Measurements from ENCODE around the gene FAM47E. TPM values are rescaled to one million over a fixed set of nuclear protein-coding genes. Genes with fewer than 3 reads are reported as not detected.

FAM47E gene
- polyA plus RNA-seq: under 1 TPM; 0.47 to 0.71 TPM

- Histone ChIP-seq H3K4me1 (ENCODE audit: control insufficient read depth in 2 of 2, insufficient read depth in 2 of 2, low read length in 1 of 2) (peaks cover 0 to 2% of the 10 kb centered on the region in 2 donors), H3K36me3 (ENCODE audit: control insufficient read depth in 2 of 2, insufficient read depth in 2 of 2, low read length in 1 of 2) (no peaks in the 10 kb centered on the region), H3K27ac (ENCODE audit: low read depth in 2 of 2, low read length in 1 of 2) (no peak within 1 kb of the TSS), H3K9me3 (ENCODE audit: control insufficient read depth in 2 of 2, insufficient read depth in 1 of 2, low read depth in 1 of 2, low read length in 1 of 2) (no peaks in the 10 kb centered on the region), H3K4me3 (ENCODE audit: low read depth in 1 of 2, low read length in 2 of 2) (peak within 1 kb of the TSS; percentile 42 to 60), H3K27me3 (ENCODE audit: control insufficient read depth in 1 of 2, insufficient read depth in 2 of 2, low read length in 2 of 2) (no peaks in the 10 kb centered on the region)
- 6 to 8% methylated on average over 62 to 68 of the region's 68 CpGs for WGBS, 2 donors
Measured at GRCh38 chr4:76251441-76252270, at the start of gene FAM47E. TSS of gene FAM47E (plus strand) at chr4:76251721. CDS start at chr4:76251747, 26 bp downstream.

- peaks cover 2 to 6% of the 10 kb centered on the region in 2 donors for H3K4me1 ChIP-seq (ENCODE audit: control insufficient read depth in 2 of 2, insufficient read depth in 2 of 2, low read length in 1 of 2)
- no peaks in the 10 kb centered on the region for H3K27me3 ChIP-seq (ENCODE audit: control insufficient read depth in 1 of 2, insufficient read depth in 2 of 2, low read length in 2 of 2)
- H3K27ac ChIP-seq (ENCODE audit: low read depth in 2 of 2, low read length in 1 of 2): peak overlapping the region in 1 of 2 donors; percentile 41
- H3K9me3 ChIP-seq (ENCODE audit: control insufficient read depth in 2 of 2, insufficient read depth in 1 of 2, low read depth in 1 of 2, low read length in 1 of 2): no peaks in the 10 kb centered on the region
- H3K4me3 ChIP-seq (ENCODE audit: low read depth in 1 of 2, low read length in 2 of 2): no peak overlapping the region
- H3K36me3 ChIP-seq (ENCODE audit: control insufficient read depth in 2 of 2, insufficient read depth in 2 of 2, low read length in 1 of 2): no peaks in the 10 kb centered on the region
- WGBS, 2 donors: 78 to 82% methylated on average over 4 of the region's 4 CpGs
Measured at GRCh38 chr4:76203541-76203940, 48.0 kb upstream of the FAM47E start.

- Histone ChIP-seq H3K27ac (ENCODE audit: low read depth in 2 of 2, low read length in 1 of 2) (no peak overlapping the region), H3K36me3 (ENCODE audit: control insufficient read depth in 2 of 2, insufficient read depth in 2 of 2, low read length in 1 of 2) (peaks cover 0 to 3% of the 10 kb centered on the region in 2 donors), H3K4me3 (ENCODE audit: low read depth in 1 of 2, low read length in 2 of 2) (no peak overlapping the region), H3K27me3 (ENCODE audit: control insufficient read depth in 1 of 2, insufficient read depth in 2 of 2, low read length in 2 of 2) (no peaks in the 10 kb centered on the region), H3K9me3 (ENCODE audit: control insufficient read depth in 2 of 2, insufficient read depth in 1 of 2, low read depth in 1 of 2, low read length in 1 of 2) (no peaks in the 10 kb centered on the region), H3K4me1 (ENCODE audit: control insufficient read depth in 2 of 2, insufficient read depth in 2 of 2, low read length in 1 of 2) (peaks cover 2 to 9% of the 10 kb centered on the region in 2 donors)
- WGBS, 2 donors: 96 to 100% methylated on average over 1 of the region's 1 CpG
Measured at GRCh38 chr4:76204936-76205335, 46.6 kb upstream of the FAM47E start.

- Histone ChIP-seq H3K4me1 (ENCODE audit: control insufficient read depth in 2 of 2, insufficient read depth in 2 of 2, low read length in 1 of 2) (peaks cover 2 to 9% of the 10 kb centered on the region in 2 donors), H3K9me3 (ENCODE audit: control insufficient read depth in 2 of 2, insufficient read depth in 1 of 2, low read depth in 1 of 2, low read length in 1 of 2) (no peaks in the 10 kb centered on the region)
Measured at GRCh38 chr4:76205476-76205875, 46.0 kb upstream of the FAM47E start.

GRCh38 chr4:76206222-76206942 is 45.1 kb upstream of the FAM47E start:
- Histone ChIP-seq H3K4me1 (ENCODE audit: control insufficient read depth in 2 of 2, insufficient read depth in 2 of 2, low read length in 1 of 2) (peaks cover 2 to 5% of the 10 kb centered on the region in 2 donors), H3K36me3 (ENCODE audit: control insufficient read depth in 2 of 2, insufficient read depth in 2 of 2, low read length in 1 of 2) (peaks cover 0 to 3% of the 10 kb centered on the region in 2 donors), H3K9me3 (ENCODE audit: control insufficient read depth in 2 of 2, insufficient read depth in 1 of 2, low read depth in 1 of 2, low read length in 1 of 2) (no peaks in the 10 kb centered on the region), H3K4me3 (ENCODE audit: low read depth in 1 of 2, low read length in 2 of 2) (no peak overlapping the region), H3K27ac (ENCODE audit: low read depth in 2 of 2, low read length in 1 of 2) (peak overlapping the region; percentile 13 to 14), H3K27me3 (ENCODE audit: control insufficient read depth in 1 of 2, insufficient read depth in 2 of 2, low read length in 2 of 2) (no peaks in the 10 kb centered on the region)
- 56 to 64% methylated on average over 7 of the region's 7 CpGs for WGBS, 2 donors

More at GRCh38 chr4:76205476-76205875, 46.0 kb upstream of the FAM47E start:
- Histone ChIP-seq H3K27me3 (ENCODE audit: control insufficient read depth in 1 of 2, insufficient read depth in 2 of 2, low read length in 2 of 2) (no peaks in the 10 kb centered on the region), H3K36me3 (ENCODE audit: control insufficient read depth in 2 of 2, insufficient read depth in 2 of 2, low read length in 1 of 2) (peaks cover 0 to 3% of the 10 kb centered on the region in 2 donors), H3K27ac (ENCODE audit: low read depth in 2 of 2, low read length in 1 of 2) (no peak overlapping the region), H3K4me3 (ENCODE audit: low read depth in 1 of 2, low read length in 2 of 2) (no peak overlapping the region)

- peaks cover 2 to 5% of the 10 kb centered on the region in 2 donors for H3K4me1 ChIP-seq (ENCODE audit: control insufficient read depth in 2 of 2, insufficient read depth in 2 of 2, low read length in 1 of 2)
- H3K27ac ChIP-seq (ENCODE audit: low read depth in 2 of 2, low read length in 1 of 2): no peak overlapping the region
- no peak overlapping the region for H3K4me3 ChIP-seq (ENCODE audit: low read depth in 1 of 2, low read length in 2 of 2)
- peaks cover 0 to 3% of the 10 kb centered on the region in 2 donors for H3K36me3 ChIP-seq (ENCODE audit: control insufficient read depth in 2 of 2, insufficient read depth in 2 of 2, low read length in 1 of 2)
- H3K27me3 ChIP-seq (ENCODE audit: control insufficient read depth in 1 of 2, insufficient read depth in 2 of 2, low read length in 2 of 2): no peaks in the 10 kb centered on the region
- no peaks in the 10 kb centered on the region for H3K9me3 ChIP-seq (ENCODE audit: control insufficient read depth in 2 of 2, insufficient read depth in 1 of 2, low read depth in 1 of 2, low read length in 1 of 2)
Measured at GRCh38 chr4:76207549-76207948, 44.0 kb upstream of the FAM47E start.

- H3K4me3 ChIP-seq (ENCODE audit: low read depth in 1 of 2, low read length in 2 of 2): peak overlapping the region in 1 of 2 donors; percentile 24
- H3K27me3 ChIP-seq (ENCODE audit: control insufficient read depth in 1 of 2, insufficient read depth in 2 of 2, low read length in 2 of 2): no peaks in the 10 kb centered on the region
- WGBS, 2 donors: 19 to 20% methylated on average over 9 of the region's 9 CpGs
- H3K9me3 ChIP-seq (ENCODE audit: control insufficient read depth in 2 of 2, insufficient read depth in 1 of 2, low read depth in 1 of 2, low read length in 1 of 2): no peaks in the 10 kb centered on the region
- peaks cover 0 to 3% of the 10 kb centered on the region in 2 donors for H3K36me3 ChIP-seq (ENCODE audit: control insufficient read depth in 2 of 2, insufficient read depth in 2 of 2, low read length in 1 of 2)
- H3K27ac ChIP-seq (ENCODE audit: low read depth in 2 of 2, low read length in 1 of 2): peak overlapping the region; percentile 81 to 90
- H3K4me1 ChIP-seq (ENCODE audit: control insufficient read depth in 2 of 2, insufficient read depth in 2 of 2, low read length in 1 of 2): peaks cover 2 to 5% of the 10 kb centered on the region in 2 donors
Measured at GRCh38 chr4:76208005-76208765, 43.3 kb upstream of the FAM47E start.

GRCh38 chr4:76209881-76210280 is 41.6 kb upstream of the FAM47E start:
- Histone ChIP-seq H3K4me3 (ENCODE audit: low read depth in 1 of 2, low read length in 2 of 2) (no peak overlapping the region), H3K27me3 (ENCODE audit: control insufficient read depth in 1 of 2, insufficient read depth in 2 of 2, low read length in 2 of 2) (no peaks in the 10 kb centered on the region), H3K4me1 (ENCODE audit: control insufficient read depth in 2 of 2, insufficient read depth in 2 of 2, low read length in 1 of 2) (peaks cover 0 to 11% of the 10 kb centered on the region in 2 donors), H3K9me3 (ENCODE audit: control insufficient read depth in 2 of 2, insufficient read depth in 1 of 2, low read depth in 1 of 2, low read length in 1 of 2) (no peaks in the 10 kb centered on the region), H3K27ac (ENCODE audit: low read depth in 2 of 2, low read length in 1 of 2) (peak overlapping the region in 1 of 2 donors; percentile 27), H3K36me3 (ENCODE audit: control insufficient read depth in 2 of 2, insufficient read depth in 2 of 2, low read length in 1 of 2) (peaks cover 0 to 3% of the 10 kb centered on the region in 2 donors)
- 68 to 79% methylated on average over 4 of the region's 4 CpGs for WGBS, 2 donors

- Histone ChIP-seq H3K9me3 (ENCODE audit: control insufficient read depth in 2 of 2, insufficient read depth in 1 of 2, low read depth in 1 of 2, low read length in 1 of 2) (no peaks in the 10 kb centered on the region), H3K4me1 (ENCODE audit: control insufficient read depth in 2 of 2, insufficient read depth in 2 of 2, low read length in 1 of 2) (peaks cover under 1 to 11% of the 10 kb centered on the region in 2 donors), H3K4me3 (ENCODE audit: low read depth in 1 of 2, low read length in 2 of 2) (no peak overlapping the region), H3K36me3 (ENCODE audit: control insufficient read depth in 2 of 2, insufficient read depth in 2 of 2, low read length in 1 of 2) (peaks cover 0 to 3% of the 10 kb centered on the region in 2 donors), H3K27me3 (ENCODE audit: control insufficient read depth in 1 of 2, insufficient read depth in 2 of 2, low read length in 2 of 2) (no peaks in the 10 kb centered on the region), H3K27ac (ENCODE audit: low read depth in 2 of 2, low read length in 1 of 2) (peak overlapping the region in 1 of 2 donors; percentile 61)
- 26 to 36% methylated on average over 4 of the region's 4 CpGs for WGBS, 2 donors
Measured at GRCh38 chr4:76210452-76210851, 41.1 kb upstream of the FAM47E start.

Data from esophagus (tissue), 2 donors.